Gastrocnemius medialis (tissue), 4 donors: ENCODE data around the gene CRTC3.

Experiments
- POLR2A ChIP-seq, 2 donors: fragments of 450-650 bp; IDR thresholded peaks; one replicate each; pipeline ENCODE4 v1.6.1; 2017; ENCODE audit warnings: antibody characterized with exemption in 2 of 2, mild to moderate bottlenecking in 2 of 2, moderate library complexity in 2 of 2
- TF ChIP-seq, protein P1 (sequence below), 5 experiments: fragments of 450-650 bp in 3 of 5; fragments of 200-600 bp in 2 of 5; sonication (generic) in 2 of 5; IDR thresholded peaks in 4 of 5; conservative IDR thresholded peaks in 1 of 5; 1 replicate in 4 of 5; 2 replicates in 1 of 5; pipeline ENCODE4 v1.5.1; 2016 to 2019; ENCODE audit warnings: antibody characterized with exemption in 5 of 5, mild to moderate bottlenecking in 3 of 5, moderate library complexity in 3 of 5

DNA sequence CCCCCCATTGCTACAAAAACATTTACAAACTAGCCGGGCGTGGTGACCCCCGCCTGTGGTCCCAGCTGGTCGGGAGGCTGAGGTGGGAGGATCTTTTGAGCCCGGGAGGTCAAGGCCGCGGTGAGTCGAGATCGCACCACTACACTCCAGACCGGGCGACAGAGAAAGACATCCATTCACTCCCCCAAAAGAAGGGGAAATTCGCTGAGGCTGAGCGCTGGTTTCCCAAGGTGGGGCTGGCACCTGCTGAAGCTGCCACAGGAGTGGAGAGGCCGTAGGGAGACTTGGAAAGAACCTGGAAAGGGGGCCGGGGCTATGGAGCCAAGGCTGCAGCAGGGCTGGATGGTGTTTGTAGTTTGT, 732 bp upstream of the CRTC3 start:
- TF ChIP-seq, protein P1, sequence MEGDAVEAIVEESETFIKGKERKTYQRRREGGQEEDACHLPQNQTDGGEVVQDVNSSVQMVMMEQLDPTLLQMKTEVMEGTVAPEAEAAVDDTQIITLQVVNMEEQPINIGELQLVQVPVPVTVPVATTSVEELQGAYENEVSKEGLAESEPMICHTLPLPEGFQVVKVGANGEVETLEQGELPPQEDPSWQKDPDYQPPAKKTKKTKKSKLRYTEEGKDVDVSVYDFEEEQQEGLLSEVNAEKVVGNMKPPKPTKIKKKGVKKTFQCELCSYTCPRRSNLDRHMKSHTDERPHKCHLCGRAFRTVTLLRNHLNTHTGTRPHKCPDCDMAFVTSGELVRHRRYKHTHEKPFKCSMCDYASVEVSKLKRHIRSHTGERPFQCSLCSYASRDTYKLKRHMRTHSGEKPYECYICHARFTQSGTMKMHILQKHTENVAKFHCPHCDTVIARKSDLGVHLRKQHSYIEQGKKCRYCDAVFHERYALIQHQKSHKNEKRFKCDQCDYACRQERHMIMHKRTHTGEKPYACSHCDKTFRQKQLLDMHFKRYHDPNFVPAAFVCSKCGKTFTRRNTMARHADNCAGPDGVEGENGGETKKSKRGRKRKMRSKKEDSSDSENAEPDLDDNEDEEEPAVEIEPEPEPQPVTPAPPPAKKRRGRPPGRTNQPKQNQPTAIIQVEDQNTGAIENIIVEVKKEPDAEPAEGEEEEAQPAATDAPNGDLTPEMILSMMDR (IDR thresholded peaks at IDR 0.05 in 4 of 5, conservative IDR thresholded peaks at IDR 0.05 in 1 of 5), result no peak
- TF ChIP-seq POLR2A (IDR thresholded peaks at IDR 0.05), result no peak
